Large intestine (tissue), 3 donors: Measurements from ENCODE around the gene FARS2. TPM values are rescaled to one million over a fixed set of nuclear protein-coding genes. Genes with fewer than 3 reads are reported as not detected.
A peak's percentile ranks its signal among the peaks of the same experiment; 100 is the strongest.

Source experiments
- DNase-seq, 2 donors: peaks; one replicate each; pipeline versions ENCODE4 v3.0.0 to v3.0.0-alpha.2; 2013
- H3K27ac ChIP-seq: one replicate; pipeline ENCODE4 v1.5.1; 2013; ENCODE audit warnings: low read length
- H3K27me3 ChIP-seq: 2 replicates; pipeline ENCODE4 v1.6.1; 2013; ENCODE audit warnings: low read length; ENCODE audit not compliant: control insufficient read depth, insufficient read depth
- H3K36me3 ChIP-seq: 2 replicates; pipeline ENCODE4 v1.6.1; 2013; ENCODE audit warnings: low read length; ENCODE audit not compliant: control insufficient read depth, insufficient read depth
- H3K4me1 ChIP-seq: one replicate; pipeline ENCODE4 v1.6.1; 2013; ENCODE audit warnings: low read length; ENCODE audit not compliant: control insufficient read depth, insufficient read depth
- H3K4me3 ChIP-seq: one replicate; pipeline ENCODE4 v1.5.1; 2013; ENCODE audit warnings: low read length
- H3K9me3 ChIP-seq: one replicate; pipeline ENCODE4 v1.6.1; 2013; ENCODE audit warnings: mild to moderate bottlenecking, low read depth, low read length, moderate library complexity; ENCODE audit not compliant: control insufficient read depth
- WGBS: methylation state at CpG from one replicate; pipeline ENCODE4 v1.1.5; 2013; ENCODE audit warnings: low lambda C conversion rate; ENCODE audit not compliant: insufficient coverage; 5-methylcytosine and 5-hydroxymethylcytosine counted together
- polyA plus RNA-seq: library from polyadenylated mRNA; unstranded; fragments of 120-200 nt; gene quantifications from one replicate; pipeline ENCODE4 v1.2.1, GENCODE V29; 2013

Gene FARS2
- polyA plus RNA-seq, 1 donor, result 14.3 TPM

GRCh38 chr6:5248302-5249098 is 12.8 kb upstream of the FARS2 start:
- Histone ChIP-seq H3K4me1 (no peaks in the 10 kb centered on the region), H3K27me3 (no peaks in the 10 kb centered on the region), H3K36me3 (peaks cover 6% of the 10 kb centered on the region), H3K27ac (no peak overlapping the region), H3K9me3 (no peaks in the 10 kb centered on the region), H3K4me3 (no peak overlapping the region)
- DNase-seq, result no peak
- 24% methylated on average over 2 of the region's 9 CpGs for whole genome bisulfite sequencing

- no peak for DNase-seq
- no peak overlapping the region for H3K27ac ChIP-seq
- WGBS, result no CpG with 5 or more reads among the region's 5 CpGs
- H3K27me3 ChIP-seq, result no peaks in the 10 kb centered on the region
- no peaks in the 10 kb centered on the region for H3K9me3 ChIP-seq
- no peaks in the 10 kb centered on the region for H3K4me1 ChIP-seq
- peaks cover 5% of the 10 kb centered on the region for H3K36me3 ChIP-seq
- H3K4me3 ChIP-seq, result no peak overlapping the region
Measured at GRCh38 chr6:5249451-5250122, 11.7 kb upstream of the FARS2 start.

- 100% methylated on average over 2 of the region's 3 CpGs for WGBS
- no peak overlapping the region for H3K4me3 ChIP-seq
Measured at GRCh38 chr6:5250451-5250850, 10.9 kb upstream of the FARS2 start.

GRCh38 chr6:5250911-5251310 is 10.4 kb upstream of the FARS2 start:
- no peak overlapping the region for H3K4me3 ChIP-seq
- peaks cover 3% of the 10 kb centered on the region for H3K36me3 ChIP-seq
- no peaks in the 10 kb centered on the region for H3K27me3 ChIP-seq
- H3K4me1 ChIP-seq, result no peaks in the 10 kb centered on the region
- H3K9me3 ChIP-seq, result no peaks in the 10 kb centered on the region
- WGBS, result no CpG with 5 or more reads among the region's 4 CpGs
- no peak overlapping the region for H3K27ac ChIP-seq
- no peak for DNase-seq

More at GRCh38 chr6:5250451-5250850, 10.9 kb upstream of the FARS2 start:
- no peak for DNase-seq
- Histone ChIP-seq H3K27me3 (no peaks in the 10 kb centered on the region), H3K4me1 (no peaks in the 10 kb centered on the region), H3K27ac (no peak overlapping the region), H3K36me3 (peaks cover 3% of the 10 kb centered on the region), H3K9me3 (no peaks in the 10 kb centered on the region)

GRCh38 chr6:5256952-5257351 is 4.4 kb upstream of the FARS2 start:
- Histone ChIP-seq H3K4me1 (peaks cover 4% of the 10 kb centered on the region), H3K4me3 (no peak overlapping the region), H3K36me3 (peaks cover 3% of the 10 kb centered on the region), H3K9me3 (no peaks in the 10 kb centered on the region), H3K27me3 (no peaks in the 10 kb centered on the region), H3K27ac (no peak overlapping the region)
- DNase-seq, result no peak
- WGBS, result 50% methylated on average over 1 of the region's 3 CpGs

GRCh38 chr6:5257400-5257799 is 3.9 kb upstream of the FARS2 start:
- WGBS, result no CpG with 5 or more reads among the region's 8 CpGs
- Histone ChIP-seq H3K4me3 (no peak overlapping the region), H3K4me1 (peaks cover 4% of the 10 kb centered on the region), H3K36me3 (peaks cover 3% of the 10 kb centered on the region), H3K9me3 (no peaks in the 10 kb centered on the region), H3K27me3 (no peaks in the 10 kb centered on the region), H3K27ac (no peak overlapping the region)
- DNase-seq, result no peak

- H3K36me3 ChIP-seq, result no peaks in the 10 kb centered on the region
- peaks cover 4% of the 10 kb centered on the region for H3K4me1 ChIP-seq
- H3K9me3 ChIP-seq, result no peaks in the 10 kb centered on the region
- H3K4me3 ChIP-seq, result peak overlapping the region; percentile 79
- DNase-seq, result peak in 1 of 2 donors; percentile 10
- H3K27ac ChIP-seq, result peak overlapping the region; percentile 82
- no peaks in the 10 kb centered on the region for H3K27me3 ChIP-seq
- no CpG with 5 or more reads among the region's 3 CpGs for WGBS
Measured at GRCh38 chr6:5259428-5259827, 1.9 kb upstream of the FARS2 start.

- 0% methylated on average over 2 of the region's 22 CpGs for WGBS
- H3K4me3 ChIP-seq, result peak overlapping the region; percentile 79
- H3K9me3 ChIP-seq, result no peaks in the 10 kb centered on the region
- no peaks in the 10 kb centered on the region for H3K36me3 ChIP-seq
- peaks cover 4% of the 10 kb centered on the region for H3K4me1 ChIP-seq
- H3K27me3 ChIP-seq, result no peaks in the 10 kb centered on the region
- peak; percentile 61 to 78 for DNase-seq
- peak overlapping the region; percentile 82 for H3K27ac ChIP-seq
Measured at GRCh38 chr6:5260111-5260620, 1.1 kb upstream of the FARS2 start.

GRCh38 chr6:5261545-5262109 is 314 bp downstream of the FARS2 start:
- DNase-seq, result no peak
- H3K9me3 ChIP-seq, result no peaks in the 10 kb centered on the region
- no peaks in the 10 kb centered on the region for H3K27me3 ChIP-seq
- peak overlapping the region; percentile 98 for H3K27ac ChIP-seq
- 7% methylated on average over 2 of the region's 19 CpGs for WGBS
- H3K4me3 ChIP-seq, result peak overlapping the region; percentile 79
- H3K4me1 ChIP-seq, result peaks cover 4% of the 10 kb centered on the region
- no peaks in the 10 kb centered on the region for H3K36me3 ChIP-seq

GRCh38 chr6:5266423-5266822 is 5.1 kb downstream of the FARS2 start:
- DNase-seq, result no peak
- H3K4me3 ChIP-seq, result no peak overlapping the region

More at GRCh38 chr6:5266423-5266822, 5.1 kb downstream of the FARS2 start:
- no peaks in the 10 kb centered on the region for H3K27me3 ChIP-seq
- no peaks in the 10 kb centered on the region for H3K4me1 ChIP-seq
- H3K36me3 ChIP-seq, result no peaks in the 10 kb centered on the region
- WGBS, result no CpG with 5 or more reads among the region's 2 CpGs
- H3K9me3 ChIP-seq, result no peaks in the 10 kb centered on the region
- no peak overlapping the region for H3K27ac ChIP-seq
